ENCODE measurements around the gene NRIP3. TPM values are rescaled to one million over a fixed set of nuclear protein-coding genes. Genes with fewer than 3 reads are reported as not detected.

NRIP3 gene
- total RNA-seq, 1 experiment from 2014 or later: 22.8 TPM

- Histone ChIP-seq H3K4me3 (ENCODE audit: low read depth in 2 of 2, low read length in 2 of 2) (no peak overlapping the region), H3K4me1 (ENCODE audit: control insufficient read depth, insufficient read depth, low read length) (no peaks in the 10 kb centered on the region), H3K27ac (ENCODE audit: low read length) (no peak overlapping the region), H3K9me3 (ENCODE audit: control insufficient read depth, insufficient read depth, low read depth, low read length) (no peaks in the 10 kb centered on the region; the same call in 1 of the 2 replicates), H3K36me3 (ENCODE audit: control insufficient read depth, insufficient read depth, low read length) (no peaks in the 10 kb centered on the region), H3K27me3 (ENCODE audit: control insufficient read depth, insufficient read depth, low read length) (no peaks in the 10 kb centered on the region)
- no peak for TF ChIP-seq TCF7L2 (IDR thresholded peaks at IDR 0.05; ENCODE audit: low read depth, low read length)
- TF ChIP-seq REST (IDR thresholded peaks at IDR 0.05; ENCODE audit: insufficient read depth in 1 of 2, low read depth in 2 of 2, low read length in 1 of 2): no peak
- TF ChIP-seq POLR2AphosphoS5 (IDR thresholded peaks at IDR 0.05; ENCODE audit: low read depth, low read length): no peak
- no peak for TF ChIP-seq SIN3A (IDR thresholded peaks at IDR 0.05; ENCODE audit: borderline replicate concordance, insufficient read depth, low read depth, low read length)
- TF ChIP-seq CTCF (IDR thresholded peaks at IDR 0.05): no peak
- no TSS peak for BruUV-seq (replicated peaks)
- ChIA-PET POLR2A (no interaction called here), CTCF (interaction anchor here (0.5 kb wide), 1 partner anchor 53 kb away, joined by 3 read pairs; no protein-coding TSS in a partner anchor)
- intact Hi-C loops (cut with micrococcal nuclease; ENCODE audit: unreplicated experiment): no loop called here
- ATAC-seq (no peak), DNase-seq (ENCODE audit: low read depth, low spot score) (no peak)
- in situ Hi-C loops (cut with HindIII; ENCODE audit: low pct_unique_long_range_greater_than_20kb, low sequenced_read_pairs): no loop called here
Observed at GRCh38 chr11:9042488-9042887, 38.7 kb upstream of the NRIP3 start.

GRCh38 chr11:9041747-9042146 is 37.9 kb upstream of the NRIP3 start:
- CTCF ChIA-PET: interaction anchor here (0.5 to 0.6 kb wide), 2 partner anchors 96 to 314 kb away, joined by 3 to 13 read pairs; no protein-coding TSS in a partner anchor
- intact Hi-C loops (cut with micrococcal nuclease; ENCODE audit: unreplicated experiment): no loop called here
- no peak for ATAC-seq

More at GRCh38 chr11:9041747-9042146, 37.9 kb upstream of the NRIP3 start:
- no peak overlapping the region for H3K27ac ChIP-seq (ENCODE audit: low read length)
- H3K4me3 ChIP-seq (ENCODE audit: low read depth in 2 of 2, low read length in 2 of 2): no peak overlapping the region
- H3K36me3 ChIP-seq (ENCODE audit: control insufficient read depth, insufficient read depth, low read length): no peaks in the 10 kb centered on the region
- BruUV-seq (replicated peaks): no TSS peak
- no peak for DNase-seq (ENCODE audit: low read depth, low spot score)
- H3K27me3 ChIP-seq (ENCODE audit: control insufficient read depth, insufficient read depth, low read length): no peaks in the 10 kb centered on the region
- H3K9me3 ChIP-seq (ENCODE audit: control insufficient read depth, insufficient read depth, low read depth, low read length): no peaks in the 10 kb centered on the region; the same call in 1 of the 2 replicates
- in situ Hi-C loops (cut with HindIII; ENCODE audit: low pct_unique_long_range_greater_than_20kb, low sequenced_read_pairs): no loop called here
- TF ChIP-seq TCF7L2 (IDR thresholded peaks at IDR 0.05; ENCODE audit: low read depth, low read length) (no peak), CTCF (IDR thresholded peaks at IDR 0.05) (no peak), REST (IDR thresholded peaks at IDR 0.05; ENCODE audit: insufficient read depth in 1 of 2, low read depth in 2 of 2, low read length in 1 of 2) (no peak), POLR2AphosphoS5 (IDR thresholded peaks at IDR 0.05; ENCODE audit: low read depth, low read length) (no peak), SIN3A (IDR thresholded peaks at IDR 0.05; ENCODE audit: borderline replicate concordance, insufficient read depth, low read depth, low read length) (no peak)
- POLR2A ChIA-PET: no interaction called here
- no peaks in the 10 kb centered on the region for H3K4me1 ChIP-seq (ENCODE audit: control insufficient read depth, insufficient read depth, low read length)

Measured in Panc1 (cell line).